H1 (cell line): ENCODE data around the gene ZNF674. TPM values are rescaled to one million over a fixed set of nuclear protein-coding genes. Genes with fewer than 3 reads are reported as not detected.

ENCODE experiments used
- CTCF ChIA-PET: fragments of 300-600 bp; sonication (Branson Sonifier 250); formaldehyde crosslinking; loops from one replicate; lab custom pipeline; 2021; ENCODE audit not compliant: partially characterized antibody; lab: Charles Lee
- POLR2A ChIA-PET: fragments of 300-600 bp; sonication (Branson Sonifier 250); formaldehyde crosslinking; loops from one replicate; lab custom pipeline; 2021; ENCODE audit warnings: inconsistent platforms; ENCODE audit not compliant: partially characterized antibody; lab: Charles Lee
- DNase-seq, 2 experiments: peaks; one replicate each; pipeline versions ENCODE4 v3.0.0 to v3.0.0-alpha.2; 2010 to 2022; ENCODE audit warnings: low spot score in 2 of 2, low read depth in 1 of 2, mixed read lengths in 1 of 2
- FAIRE-seq: peaks from 2 replicates; lab custom pipeline; 2011; peaks lifted over from hg19 to GRCh38; lab: Jason Lieb, UNC
- H2AFZ ChIP-seq: 2 replicates; pipeline ENCODE4 v1.8.1; 2012; ENCODE audit warnings: low read length, inconsistent platforms
- H2AK5ac ChIP-seq: 2 replicates; pipeline ENCODE4 v1.6.1; 2013; ENCODE audit warnings: low read depth, low read length
- H2BK120ac ChIP-seq: replicated peaks from 2 replicates; pipeline ENCODE3; 2013; ENCODE audit warnings: low read depth, low read length, inconsistent platforms
- H2BK12ac ChIP-seq: 2 replicates; pipeline ENCODE4 v1.6.1; 2013; ENCODE audit warnings: low read depth, low read length
- H2BK15ac ChIP-seq: 2 replicates; pipeline ENCODE4 v1.6.1; 2013; ENCODE audit warnings: low read length
- H2BK20ac ChIP-seq: 2 replicates; pipeline ENCODE4 v1.6.1; 2013; ENCODE audit warnings: low read length
- H2BK5ac ChIP-seq: 2 replicates; pipeline ENCODE4 v1.6.1; 2013; ENCODE audit warnings: low read depth, low read length
- H3K14ac ChIP-seq: 2 replicates; pipeline ENCODE4 v1.6.1; 2013; ENCODE audit warnings: inconsistent platforms; ENCODE audit not compliant: insufficient read length
- H3K18ac ChIP-seq: 2 replicates; pipeline ENCODE4 v1.6.1; 2013; ENCODE audit warnings: low read length; ENCODE audit errors: extremely low read depth
- H3K23ac ChIP-seq: 2 replicates; pipeline ENCODE4 v1.6.1; 2013; ENCODE audit warnings: inconsistent platforms; ENCODE audit not compliant: insufficient read length
- H3K23me2 ChIP-seq: 2 replicates; pipeline ENCODE4 v1.6.1; 2013; ENCODE audit warnings: low read depth, low read length
- H3K27ac ChIP-seq: 2 replicates; pipeline ENCODE4 v1.6.1; 2011; ENCODE audit warnings: low read depth, low read length, inconsistent platforms
- H3K27me3 ChIP-seq, 4 experiments: replicated peaks in 1 of 4; 1 replicate in 1 of 4; 2 replicates in 3 of 4; pipeline versions ENCODE4 v1.6.1 to v1.8.1; 2011 to 2013; ENCODE audit warnings: low read length in 3 of 4, mild to moderate bottlenecking in 3 of 4, inconsistent platforms in 2 of 4, mixed read lengths in 2 of 4, moderate library complexity in 1 of 4; ENCODE audit not compliant: control insufficient read depth in 3 of 4, insufficient read depth in 3 of 4; ENCODE audit errors: extremely low read depth in 1 of 4
- H3K36me3 ChIP-seq, 4 experiments: 2 replicates each; pipeline versions ENCODE4 v1.6.1 to v1.8.1; 2011 to 2013; ENCODE audit warnings: mild to moderate bottlenecking in 4 of 4, low read length in 3 of 4, moderate library complexity in 2 of 4, control low read depth in 1 of 4, inconsistent platforms in 1 of 4; ENCODE audit not compliant: insufficient read depth in 4 of 4, control insufficient read depth in 2 of 4
- H3K4ac ChIP-seq: replicated peaks from 2 replicates; pipeline ENCODE3; 2013; ENCODE audit warnings: low read length, low read depth, mixed read lengths, inconsistent platforms; ENCODE audit not compliant: insufficient read length
- H3K4me1 ChIP-seq, 4 experiments: replicated peaks in 1 of 4; 1 replicate in 1 of 4; 2 replicates in 3 of 4; pipeline versions ENCODE4 v1.6.1 to v1.8.1; 2011 to 2013; ENCODE audit warnings: low read length in 3 of 4, inconsistent platforms in 2 of 4, mixed read lengths in 1 of 4; ENCODE audit not compliant: insufficient read depth in 4 of 4, control insufficient read depth in 3 of 4
- H3K4me2 ChIP-seq, 2 experiments: 2 replicates each; pipeline versions ENCODE4 v1.6.1 to v1.8.1; 2011 to 2013; ENCODE audit warnings: low read depth in 2 of 2, low read length in 2 of 2, control low read depth in 1 of 2, inconsistent platforms in 1 of 2, mild to moderate bottlenecking in 1 of 2; ENCODE audit not compliant: insufficient read depth in 1 of 2
- H3K4me3 ChIP-seq, 4 experiments: fragments of 200-600, 300-600 bp in 1 of 4; sonication (generic), shearing (Covaris generic), sonication (Bioruptor Twin) in 1 of 4; 2 replicates each; pipeline versions ENCODE4 v1.5.1 to v1.8.1; 2011 to 2016; ENCODE audit warnings: low read length in 4 of 4, low read depth in 3 of 4, control low read depth in 2 of 4, inconsistent platforms in 2 of 4, mild to moderate bottlenecking in 2 of 4, mixed read lengths in 1 of 4, moderate library complexity in 1 of 4; ENCODE audit not compliant: insufficient read depth in 2 of 4; ENCODE audit errors: extremely low read depth in 1 of 4
- H3K56ac ChIP-seq: replicated peaks from 2 replicates; pipeline ENCODE3; 2013; ENCODE audit warnings: low read depth, mild to moderate bottlenecking, mixed read lengths, low read length, inconsistent platforms; ENCODE audit not compliant: insufficient read length
- H3K79me1 ChIP-seq: 2 replicates; pipeline ENCODE4 v1.6.1; 2013; ENCODE audit warnings: low read depth, low read length, control low read depth
- H3K79me2 ChIP-seq, 2 experiments: 2 replicates each; pipeline versions ENCODE4 v1.6.1 to v1.8.1; 2012 to 2013; ENCODE audit warnings: low read length in 2 of 2, mild to moderate bottlenecking in 2 of 2, inconsistent platforms in 1 of 2; ENCODE audit not compliant: insufficient read depth in 2 of 2, control insufficient read depth in 1 of 2
- H3K9ac ChIP-seq, 4 experiments: replicated peaks in 1 of 4; 1 replicate in 1 of 4; 2 replicates in 3 of 4; pipeline versions ENCODE4 v1.6.1 to v1.8.1; 2011 to 2013; ENCODE audit warnings: low read depth in 3 of 4, low read length in 3 of 4, control low read depth in 2 of 4, mild to moderate bottlenecking in 2 of 4, moderate library complexity in 2 of 4, inconsistent platforms in 1 of 4; ENCODE audit errors: extremely low read depth in 1 of 4
- H3K9me3 ChIP-seq, 2 experiments: 2 replicates each; pipeline versions ENCODE4 v1.6.1 to v1.8.1; 2012 to 2013; ENCODE audit warnings: mild to moderate bottlenecking in 2 of 2, moderate library complexity in 2 of 2, control low read depth in 1 of 2, inconsistent platforms in 1 of 2, low read depth in 1 of 2, low read length in 1 of 2, mixed read lengths in 1 of 2; ENCODE audit not compliant: insufficient read depth in 2 of 2
- H4K20me1 ChIP-seq, 2 experiments: replicated peaks in 1 of 2; 2 replicates each; pipeline versions ENCODE3 to v1.8.1; 2011 to 2013; ENCODE audit warnings: inconsistent platforms in 2 of 2, low read length in 2 of 2, mild to moderate bottlenecking in 1 of 2; ENCODE audit not compliant: insufficient read depth in 2 of 2, control insufficient read depth in 1 of 2
- H4K5ac ChIP-seq: 2 replicates; pipeline ENCODE4 v1.6.1; 2013; ENCODE audit warnings: low read length, low read depth, mixed read lengths, inconsistent platforms; ENCODE audit not compliant: insufficient read length
- H4K8ac ChIP-seq: 2 replicates; pipeline ENCODE4 v1.8.0; 2013; ENCODE audit warnings: mild to moderate bottlenecking, moderate library complexity, low read length, inconsistent platforms; ENCODE audit not compliant: insufficient read depth; ENCODE audit errors: extremely low read depth
- H4K91ac ChIP-seq: replicated peaks from 2 replicates; pipeline ENCODE3; 2013; ENCODE audit warnings: low read length, mixed read lengths, inconsistent platforms; ENCODE audit not compliant: insufficient read length
- PHF8 ChIP-seq: fragments of 200-600 bp; sonication (generic); conservative IDR thresholded peaks from 2 replicates; pipeline ENCODE4 v1.7.1; 2012; ENCODE audit warnings: low read depth, mild to moderate bottlenecking, inconsistent platforms, low read length, moderate library complexity
- WGBS, 2 experiments: shearing (Covaris generic) in 1 of 2; methylation state at CpG; one replicate each; pipeline versions ENCODE4 v1.1.6 to v1.1.7; 2013 to 2015; ENCODE audit warnings: low lambda C conversion rate in 2 of 2, mixed read lengths in 2 of 2, inconsistent platforms in 1 of 2, low coverage in 1 of 2, missing lambda C conversion rate in 1 of 2; ENCODE audit not compliant: insufficient replicate concordance in 2 of 2, insufficient coverage in 1 of 2, insufficient read length in 1 of 2; ENCODE audit errors: extremely low coverage in 1 of 2, missing lambda C conversion rate in 1 of 2; 5-methylcytosine and 5-hydroxymethylcytosine counted together
- polyA plus RNA-seq, 7 experiments: library from polyadenylated mRNA; depleted of rRNA in 3 of 7; stranded (reverse) in 5 of 7; unstranded in 2 of 7; fragments of >200 nt in 5 of 7; fragments of 200-250 nt in 2 of 7; gene quantifications; 1 replicate in 5 of 7; 2 replicates in 1 of 7; 4 replicates in 1 of 7; pipeline versions ENCODE4 v1.2.1 to v1.2.3, GENCODE V29; 2011 to 2013; ENCODE audit warnings: missing spikeins in 2 of 7, mixed read lengths in 2 of 7
- total RNA-seq: library from RNA; stranded (reverse); fragmentation: NEBNext Ultra II Directional; extraction: Animal tissue kit (Norgen Biotek cat#: 25700); gene quantifications from 2 replicates; pipeline ENCODE4 v1.2.1, GENCODE V29; 2021

ZNF674 gene
- total and polyA plus RNA-seq, 2 of the 8 experiments (the other 6 are each of a cell fraction or from before 2014, with no cell fraction given), result 2.0 to 7.4 TPM

DNA sequence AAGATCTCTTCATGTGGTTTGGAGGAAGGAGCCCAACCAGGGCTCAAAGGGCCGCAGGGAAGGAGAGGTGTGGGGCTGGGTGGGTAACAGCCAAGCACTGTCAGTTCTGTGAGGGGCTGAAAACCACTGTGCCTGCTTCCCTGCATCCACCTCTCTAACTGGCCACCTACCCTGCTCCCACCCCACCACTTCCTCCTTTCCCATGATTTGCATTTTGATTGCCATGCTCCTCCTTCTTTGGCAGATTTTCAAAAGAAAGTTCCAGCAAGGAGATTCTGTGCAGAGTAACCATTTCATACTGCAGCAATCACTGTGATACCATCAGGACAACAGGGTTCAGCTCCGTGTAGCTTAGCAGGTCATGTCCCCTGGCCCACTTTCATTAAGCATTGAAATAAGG is 1.8 kb downstream of the ZNF674 start:
- H4K91ac ChIP-seq, result no peak overlapping the region
- peaks cover 11 to 29% of the 10 kb centered on the region in 2 experiments; a peak in 3 of 4 replicates for H3K79me2 ChIP-seq
- H3K4me2 ChIP-seq, result no peak overlapping the region; a peak in 1 of 4 replicates
- no peak overlapping the region for H4K8ac ChIP-seq
- no peak overlapping the region for H3K27ac ChIP-seq
- ChIA-PET CTCF (no interaction called here), POLR2A (interaction anchor here (1.4 kb wide), 1 partner anchor 56 kb away, joined by 3 read pairs; no protein-coding TSS in a partner anchor)
- H2BK12ac ChIP-seq, result no peak overlapping the region
- no peaks in the 10 kb centered on the region for H3K23me2 ChIP-seq
- H3K9ac ChIP-seq, result no peak overlapping the region
- no peaks in the 10 kb centered on the region for H3K9me3 ChIP-seq
- no peak for TF ChIP-seq PHF8
- H3K18ac ChIP-seq, result no peak overlapping the region
- no peak overlapping the region for H2BK20ac ChIP-seq
- no peak overlapping the region for H3K4me3 ChIP-seq
- H2AK5ac ChIP-seq, result no peak overlapping the region
- no peak overlapping the region for H3K14ac ChIP-seq
- no peak overlapping the region for H3K4ac ChIP-seq
- no peak overlapping the region for H2BK5ac ChIP-seq
- H3K4me1 ChIP-seq, result peaks cover 0 to 3% (median 1%) of the 10 kb centered on the region in 4 experiments; a peak in 1 of 7 replicates
- no peak overlapping the region for H2AFZ ChIP-seq
- H4K20me1 ChIP-seq, result no peaks in the 10 kb centered on the region
- H4K5ac ChIP-seq, result no peak overlapping the region
- H3K23ac ChIP-seq, result no peak overlapping the region
- DNase-seq (no peak), FAIRE-seq (no peak)
- H2BK15ac ChIP-seq, result no peak overlapping the region
- no peak overlapping the region for H2BK120ac ChIP-seq
- H3K79me1 ChIP-seq, result no peaks in the 10 kb centered on the region
- no peaks in the 10 kb centered on the region for H3K27me3 ChIP-seq
- H3K56ac ChIP-seq, result no peak overlapping the region
- 100% methylated on average over 2 of the region's 2 CpGs; no CpG with 5 or more reads in 1 of the 2 experiments for WGBS, 2 experiments
- H3K36me3 ChIP-seq, result peaks cover 0 to 22% (median 2%) of the 10 kb centered on the region in 4 experiments; a peak in 4 of 8 replicates
